Activated CD4-positive, CD25-positive, alpha-beta regulatory T cell treated with anti-CD3 and anti-CD28 coated beads, Interleukin-2, amount 50 U/mL, for 16 hours (primary cell): ENCODE measurements around the gene TAF1C.
A peak's percentile ranks its signal among the peaks of the same experiment; 100 is the strongest.

Experiments used
- DNase-seq: peaks from one replicate; pipeline ENCODE4 v3.0.0-alpha.2; 2020; ENCODE audit warnings: low read depth, low spot score

Gene TAF1C

DNA sequence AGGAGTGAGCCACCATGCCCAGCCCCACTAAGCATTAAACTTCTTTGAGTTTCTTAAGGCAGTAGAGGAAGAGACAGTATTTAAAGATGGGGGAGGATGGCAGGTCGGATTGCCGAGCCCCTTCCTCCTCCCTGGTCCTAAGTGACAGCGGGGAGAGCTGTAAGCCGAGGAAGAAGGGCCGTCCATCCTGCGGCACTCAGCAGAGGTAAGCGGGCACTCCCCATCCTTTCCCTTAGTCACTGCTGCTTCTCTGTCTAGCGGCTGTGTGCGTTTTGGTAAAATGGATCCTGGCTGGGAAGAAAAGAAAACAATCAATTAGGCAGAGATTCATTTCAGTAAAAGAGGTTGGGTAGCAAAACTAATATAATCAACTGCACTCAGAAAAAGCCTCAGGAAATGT is 27.9 kb downstream of the TAF1C start:
- DNase-seq, result no peak

- DNase-seq, result no peak
Measured at GRCh38 chr16:84156342-84156784, 30.5 kb downstream of the TAF1C start.

DNA sequence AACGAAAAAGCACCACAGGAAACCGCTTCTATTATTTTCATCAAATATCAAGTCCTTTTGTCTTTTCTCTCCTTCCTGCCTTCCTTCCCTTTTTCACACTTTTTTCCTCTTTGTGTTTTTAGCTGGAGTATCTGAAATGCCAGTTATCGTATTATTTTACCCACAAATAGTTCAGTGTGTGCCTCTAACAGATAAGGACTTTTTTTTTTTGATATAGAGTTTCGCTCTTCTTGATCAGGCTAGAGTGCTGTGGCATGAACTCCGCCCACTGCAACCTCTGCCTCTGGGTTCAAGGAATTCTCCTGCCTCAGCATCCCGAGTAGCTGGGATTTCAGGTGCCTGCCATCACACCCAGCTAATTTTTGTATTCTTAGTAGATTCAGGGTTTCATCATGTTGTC is 31.1 kb downstream of the TAF1C start:
- no peak for DNase-seq

DNA sequence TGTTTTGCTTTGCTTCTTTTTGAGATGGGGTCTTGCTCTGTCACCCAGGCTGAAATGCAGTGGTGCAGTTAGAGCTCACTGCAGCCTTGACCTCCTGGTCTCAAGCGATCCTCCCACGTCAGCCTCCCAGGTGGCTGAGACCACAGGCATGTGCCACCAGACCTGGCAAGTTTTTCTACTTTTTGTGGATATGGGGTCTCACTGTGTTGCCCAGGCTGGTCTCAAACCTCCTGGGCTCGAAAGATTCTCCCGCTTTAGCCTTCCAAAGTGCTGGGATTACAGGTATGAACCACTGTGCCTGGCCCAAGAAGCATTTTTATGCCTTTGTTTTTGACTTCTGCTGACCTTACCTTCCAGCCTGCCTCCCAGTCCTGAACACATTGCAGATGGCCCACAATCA is 31.6 kb downstream of the TAF1C start:
- no peak for DNase-seq

DNA sequence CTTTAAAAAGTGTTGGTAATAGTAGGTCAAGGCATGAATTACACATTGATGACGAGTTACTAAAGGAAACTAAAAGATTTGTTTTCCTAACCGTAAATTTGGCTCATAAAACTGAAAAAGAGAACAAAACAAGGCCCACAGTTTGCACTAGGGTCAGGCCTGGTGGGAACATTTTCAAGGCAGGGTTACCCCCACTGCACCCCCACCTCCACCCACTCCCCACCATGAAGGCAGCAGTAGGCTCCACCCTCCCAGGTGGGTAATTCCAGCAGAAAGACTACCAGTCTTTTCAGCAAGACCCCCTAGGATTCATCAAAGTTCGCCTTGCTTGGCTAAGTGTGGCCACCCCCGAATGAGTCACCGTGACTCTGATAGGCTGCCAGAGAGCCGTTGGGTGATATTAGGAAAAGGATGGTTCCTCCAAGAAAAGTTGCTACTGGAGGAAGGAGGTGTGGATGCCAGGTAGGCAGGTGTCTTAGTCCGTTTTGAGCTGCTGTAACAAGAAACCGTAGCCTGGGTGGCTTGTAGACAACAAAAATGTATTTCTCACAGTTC is 33.1 kb downstream of the TAF1C start:
- no peak for DNase-seq

DNA sequence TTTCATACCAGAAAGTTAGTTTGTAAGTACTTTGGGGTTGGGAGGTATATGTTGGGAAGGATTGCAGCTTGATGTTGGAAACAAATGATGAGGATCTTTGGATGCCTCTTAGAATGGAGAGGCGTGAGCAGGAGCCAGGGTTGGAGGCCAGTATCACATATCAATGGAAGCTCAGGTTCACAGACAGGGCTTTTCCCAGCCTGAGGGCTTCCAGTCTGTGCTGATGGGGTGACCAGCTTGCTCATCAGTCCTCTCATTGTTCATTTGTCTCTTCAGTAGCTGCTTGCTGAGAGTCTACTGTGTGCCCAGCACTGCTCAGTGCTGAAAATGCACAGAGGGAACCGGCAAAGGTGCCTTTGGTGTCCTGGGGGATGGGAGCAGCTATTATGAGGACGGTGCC is 35.9 kb downstream of the TAF1C start:
- no peak for DNase-seq

- peak; percentile 91 for DNase-seq
Measured at GRCh38 chr16:84144859-84145639, 41.8 kb downstream of the TAF1C start, which contains the start of the genes DNAAF1 and HSDL1. Gene DNAAF1, plus strand, starts transcription at chr16:84145308. Its CDS starts 133 bp downstream, at chr16:84145441. Gene HSDL1, minus strand, starts transcription at chr16:84145177. Its CDS starts 13,856 bp downstream, at chr16:84131321.

DNA sequence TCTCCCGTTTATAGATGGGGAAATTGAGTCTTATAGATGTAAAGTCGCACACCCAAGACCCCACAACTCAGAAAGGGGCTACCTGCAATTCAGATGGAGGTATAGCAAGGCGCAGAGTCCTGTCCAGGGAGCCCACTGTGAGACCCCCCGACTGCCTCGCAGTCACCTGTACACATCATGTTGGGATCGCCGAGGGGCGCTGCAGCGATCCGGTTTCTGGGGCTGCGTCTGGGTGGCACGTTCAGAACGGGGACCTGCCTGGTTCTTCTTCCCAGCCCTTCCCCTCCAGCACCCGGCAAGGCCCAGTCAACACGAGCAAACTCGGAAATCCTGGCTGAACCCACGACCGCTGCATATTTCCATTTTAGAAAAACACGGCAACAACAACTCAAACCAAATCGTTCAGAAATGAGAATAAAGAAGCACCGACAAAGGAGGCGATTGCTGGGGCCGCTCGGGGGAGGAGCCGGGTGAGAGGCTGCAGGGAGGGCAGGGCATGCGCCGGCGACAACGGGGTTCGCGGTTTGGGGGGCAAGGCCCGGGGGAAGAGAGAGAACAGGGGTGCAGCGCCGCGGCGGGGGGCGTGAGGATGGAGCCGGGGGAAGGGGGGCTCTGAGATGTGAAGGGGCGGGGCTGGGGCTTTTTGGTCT is 42.5 kb downstream of the TAF1C start:
- DNase-seq, result no peak

- DNase-seq, result no peak
Measured at GRCh38 chr16:84143784-84144199, 43.1 kb downstream of the TAF1C start.

DNA sequence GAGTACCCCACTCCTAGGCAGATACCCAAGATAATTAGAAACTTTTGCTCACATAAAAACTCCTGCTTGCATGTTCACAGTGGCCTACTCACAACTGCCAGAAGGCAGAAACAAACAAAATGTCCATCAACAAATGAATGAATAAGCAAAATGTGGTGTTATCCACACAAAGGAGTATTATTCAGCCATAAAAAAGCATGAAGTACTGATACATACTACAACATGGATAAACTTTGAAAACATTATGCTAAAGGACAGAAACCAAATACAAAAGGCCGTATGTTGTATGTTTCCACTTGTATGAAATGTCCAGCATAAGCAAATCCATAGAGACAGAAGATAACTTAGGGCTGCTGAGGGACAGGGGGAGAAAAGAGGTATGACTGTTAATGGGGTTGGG is 43.8 kb downstream of the TAF1C start:
- no peak for DNase-seq

DNA sequence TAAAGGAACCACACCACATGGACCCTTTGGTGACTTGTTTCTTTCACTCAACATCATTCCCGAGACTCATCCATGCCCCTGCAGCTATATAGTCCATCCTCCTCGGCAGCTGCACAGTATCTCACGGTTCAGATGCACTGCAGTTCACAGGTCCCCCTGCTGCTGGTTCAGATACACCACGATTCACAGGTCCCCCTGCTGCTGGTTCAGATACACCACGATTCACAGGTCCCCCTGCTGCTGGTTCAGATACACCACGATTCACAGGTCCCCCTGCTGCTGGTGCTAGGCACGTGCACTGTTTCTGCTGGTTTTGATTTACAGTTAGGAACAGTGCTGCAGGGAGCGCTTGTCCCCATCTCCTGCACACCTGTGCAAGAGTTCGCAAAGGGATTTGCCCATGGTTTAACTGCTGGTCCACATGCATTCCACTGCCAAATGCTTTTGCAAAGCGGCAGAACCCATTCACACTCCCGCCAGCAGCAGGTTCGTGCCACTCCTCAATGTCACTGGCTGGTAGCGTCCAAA is 45.6 kb downstream of the TAF1C start:
- DNase-seq, result no peak

DNA sequence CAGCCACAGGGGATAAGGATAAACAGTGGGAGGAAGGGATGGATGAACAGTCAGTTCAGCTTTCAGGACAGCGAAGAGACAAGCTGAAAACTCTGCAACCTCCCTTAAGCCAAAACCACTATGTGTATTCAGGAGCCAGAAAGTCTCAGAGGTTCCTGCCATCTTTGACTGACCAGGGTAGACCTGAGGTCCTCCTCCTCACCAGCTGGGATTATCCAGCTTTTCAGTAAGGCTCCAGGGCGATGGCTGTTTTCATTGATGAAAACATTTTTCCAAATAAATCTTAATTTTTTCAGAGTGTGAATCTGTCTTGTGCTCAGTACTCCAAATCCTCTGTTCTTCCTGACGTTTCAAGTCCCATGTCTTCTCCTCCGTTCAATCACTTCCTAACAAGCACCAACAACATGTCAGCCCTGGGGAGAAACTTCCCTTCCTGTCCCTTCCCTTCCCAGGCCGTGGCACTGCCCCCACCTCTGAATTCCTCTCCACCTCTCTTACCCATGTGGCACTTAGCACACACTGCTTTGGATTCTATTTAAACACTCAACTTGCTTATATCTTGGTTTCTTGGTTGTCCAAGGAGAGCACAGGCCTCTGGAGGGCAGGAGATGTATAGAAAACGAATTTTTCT is 47.1 kb downstream of the TAF1C start:
- DNase-seq, result no peak

GRCh38 chr16:84138824-84139627 is 47.8 kb downstream of the TAF1C start:
- no peak for DNase-seq

DNA sequence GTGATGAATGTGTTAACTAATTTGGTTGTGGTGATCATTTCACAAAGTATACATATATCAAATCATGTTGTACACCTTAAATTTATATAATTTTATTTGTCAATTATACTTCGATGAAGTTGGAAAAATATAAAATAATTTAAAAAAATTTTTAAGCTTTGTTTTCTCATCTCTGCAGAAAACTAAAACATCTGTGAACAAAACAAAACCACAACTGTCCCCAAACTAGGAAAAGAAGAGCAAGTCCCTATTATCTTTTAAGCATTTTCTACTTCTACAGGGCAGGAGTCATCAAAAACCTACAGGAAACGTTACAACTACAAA is 48.4 kb downstream of the TAF1C start:
- DNase-seq, result no peak

- no peak for DNase-seq
Measured at GRCh38 chr16:84137769-84138357, 49.0 kb downstream of the TAF1C start.

DNA sequence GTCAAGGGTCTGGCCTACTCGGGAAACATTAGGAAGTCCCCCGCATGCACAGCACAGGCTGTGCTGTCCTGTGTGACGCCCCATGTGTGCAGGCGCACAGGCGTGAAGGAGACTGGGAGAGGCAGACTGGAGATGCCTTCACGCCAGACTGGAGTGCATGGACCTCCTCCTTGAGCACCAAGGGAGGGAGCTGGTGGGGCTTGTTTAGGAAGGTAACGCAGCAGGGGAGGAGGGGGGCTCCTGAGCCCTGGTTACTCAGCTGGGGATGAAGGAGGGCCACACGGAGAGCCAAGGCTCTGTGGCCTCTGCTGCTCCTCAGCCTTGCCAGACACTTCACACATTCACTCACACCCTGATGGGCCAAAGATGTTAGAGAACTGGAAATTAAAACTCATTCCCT is 49.6 kb downstream of the TAF1C start:
- DNase-seq, result no peak

GRCh38 chr16:84136331-84137125 is 50.3 kb downstream of the TAF1C start:
- DNase-seq, result no peak

DNA sequence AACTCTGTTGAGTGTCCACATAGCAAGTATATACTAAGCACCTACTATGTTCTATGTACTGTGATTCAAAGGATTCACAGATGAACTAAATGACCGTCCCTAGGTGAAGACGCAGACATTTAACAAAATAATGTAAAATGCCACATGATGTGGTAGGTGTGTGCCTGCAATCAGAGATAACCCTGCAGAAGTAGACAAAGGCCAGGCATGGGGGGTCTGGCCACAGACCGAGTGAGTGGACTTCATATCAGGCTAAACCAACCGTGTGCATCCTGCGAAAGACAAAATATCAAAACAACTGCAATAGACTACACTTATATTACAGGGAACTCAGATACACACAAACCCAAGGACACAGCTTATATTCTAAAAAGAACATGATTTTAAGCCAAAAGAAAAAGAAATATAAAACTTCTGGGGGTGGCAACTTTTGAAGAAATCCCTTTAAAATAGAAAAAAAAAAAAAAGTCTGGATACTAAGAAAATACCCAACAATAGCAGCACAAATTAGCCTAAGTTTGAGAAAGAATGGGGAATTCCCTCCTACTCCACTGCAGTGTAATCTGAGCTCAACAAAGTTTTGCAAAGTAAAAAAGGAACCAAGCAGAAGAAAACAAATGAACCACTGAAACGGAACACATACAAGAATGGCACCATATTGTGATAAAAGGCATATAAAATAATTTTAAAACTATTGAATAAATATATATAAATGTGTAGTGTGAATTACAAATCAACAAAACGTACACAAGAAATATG is 54.2 kb downstream of the TAF1C start:
- no peak for DNase-seq

GRCh38 chr16:84131117-84131516 is 55.7 kb downstream of the TAF1C start:
- no peak for DNase-seq
